Activated CD8-positive, alpha-beta memory T cell treated with anti-CD3 and anti-CD28 coated beads for 48 hours (primary cell): Measurements from ENCODE around the gene MAPK8.
"Not testable (repeated sequence)": the region's sequence is repeated elsewhere in the genome, so short reads cannot be mapped to it uniquely, and the experiment has no call there.

Experiments
- DNase-seq, 3 experiments: peaks; one replicate each; pipeline ENCODE4 v3.0.0-alpha.2; 2020; ENCODE audit warnings: low read depth in 2 of 3, low spot score in 2 of 3

MAPK8 gene

DNA sequence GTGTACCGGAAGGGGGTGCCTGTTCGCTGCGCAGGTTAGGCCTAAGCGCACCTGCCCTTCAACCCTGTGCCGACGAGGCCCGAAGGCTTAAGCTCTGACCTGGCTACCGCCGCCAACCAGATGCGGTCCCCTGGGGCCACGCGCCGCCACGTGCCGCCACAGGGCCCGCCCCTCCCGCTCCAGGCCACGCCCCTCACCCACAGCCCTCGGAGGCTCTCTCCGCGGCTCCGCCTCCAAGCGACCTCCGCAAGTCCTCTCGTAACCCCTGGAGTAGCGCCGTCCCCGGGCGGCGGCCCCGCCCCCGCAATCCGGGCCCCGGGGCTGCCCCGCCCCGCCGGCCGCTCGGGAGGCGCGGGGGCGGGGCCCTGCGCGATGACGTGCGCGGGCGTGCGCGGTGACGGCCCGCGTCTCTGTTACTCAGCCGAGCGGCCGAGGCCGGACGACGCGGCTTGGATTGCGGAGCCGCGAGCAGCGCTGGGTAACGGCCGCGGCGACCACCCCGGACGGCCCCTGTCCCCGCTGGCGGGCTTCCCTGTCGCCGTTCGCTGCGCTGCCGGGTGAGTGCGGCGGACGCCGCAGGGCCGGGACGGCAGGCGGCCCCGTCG lies at the start of gene MAPK8:
TSS of gene MAPK8 (plus strand) at position 413 of the 605 bp plus-strand sequence. CDS start 94,984 bp downstream, outside the sequence.
- DNase-seq: peak; percentile 75 to 85 (median 80)

DNA sequence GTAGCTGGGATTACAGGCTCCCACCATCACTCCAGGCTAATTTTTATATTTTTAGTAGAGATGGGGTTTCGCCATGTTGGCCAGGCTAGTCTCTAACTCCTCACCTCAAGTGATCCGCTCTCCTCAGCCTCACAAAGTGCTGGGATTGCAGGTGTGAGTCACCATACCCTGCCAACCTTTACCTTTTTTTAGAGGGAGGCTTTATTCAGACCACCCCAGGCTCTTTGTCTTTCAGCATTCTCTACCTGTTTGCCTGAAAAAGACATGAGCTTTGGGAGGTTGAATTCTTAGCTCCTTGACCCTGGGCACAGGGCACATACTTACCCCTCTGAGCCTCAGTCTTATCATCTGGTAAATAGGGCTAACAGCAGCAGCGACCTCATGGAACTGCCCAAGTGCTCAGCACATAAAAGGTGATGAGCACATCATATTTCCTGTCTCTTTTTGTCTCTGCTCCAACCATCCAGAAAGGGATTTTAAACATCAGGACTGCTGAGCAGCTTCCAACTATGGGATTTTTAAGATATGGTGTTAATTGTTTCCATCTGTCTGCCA lies 49.0 kb upstream of the MAPK8 start:
- DNase-seq: no peak

DNA sequence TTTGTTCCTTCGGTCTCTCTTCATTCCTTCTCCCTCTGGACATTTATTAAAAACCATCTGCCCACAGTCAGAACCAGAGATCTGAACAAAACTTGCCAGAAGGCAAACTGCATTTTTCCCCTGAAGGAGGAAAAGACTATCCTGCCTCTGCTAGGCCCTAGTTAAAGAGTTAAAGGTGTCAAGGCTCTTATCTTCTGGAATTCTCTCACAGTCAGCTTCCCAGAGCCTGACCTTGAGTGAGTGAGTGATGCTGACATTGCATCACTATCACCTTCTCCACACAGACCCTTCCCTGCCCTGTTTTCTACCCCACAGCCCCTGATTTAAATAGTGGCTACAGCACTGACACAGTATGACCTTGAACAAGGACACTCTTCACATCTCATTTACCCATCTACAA lies 48.4 kb upstream of the MAPK8 start:
- DNase-seq: no peak

DNA sequence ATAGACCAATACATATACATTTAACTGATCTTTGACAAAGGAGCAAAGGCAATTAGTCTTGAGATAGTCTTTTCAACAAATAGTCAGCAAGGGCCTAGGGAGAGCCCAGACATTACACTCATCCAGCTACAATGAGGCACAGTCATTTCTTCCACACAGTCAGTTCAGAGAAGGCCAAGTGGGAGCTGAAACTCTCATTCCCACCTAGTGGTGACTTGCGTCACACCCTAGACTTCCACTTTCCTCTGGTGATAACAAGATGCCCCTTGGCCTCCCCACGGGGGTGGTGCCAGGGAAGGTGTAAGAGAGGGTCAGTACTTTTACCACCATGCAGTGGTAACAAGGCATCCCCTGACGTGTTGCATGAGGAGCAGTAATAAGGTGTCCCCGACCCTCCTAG lies 39.9 kb upstream of the MAPK8 start:
- DNase-seq: no peak

DNA sequence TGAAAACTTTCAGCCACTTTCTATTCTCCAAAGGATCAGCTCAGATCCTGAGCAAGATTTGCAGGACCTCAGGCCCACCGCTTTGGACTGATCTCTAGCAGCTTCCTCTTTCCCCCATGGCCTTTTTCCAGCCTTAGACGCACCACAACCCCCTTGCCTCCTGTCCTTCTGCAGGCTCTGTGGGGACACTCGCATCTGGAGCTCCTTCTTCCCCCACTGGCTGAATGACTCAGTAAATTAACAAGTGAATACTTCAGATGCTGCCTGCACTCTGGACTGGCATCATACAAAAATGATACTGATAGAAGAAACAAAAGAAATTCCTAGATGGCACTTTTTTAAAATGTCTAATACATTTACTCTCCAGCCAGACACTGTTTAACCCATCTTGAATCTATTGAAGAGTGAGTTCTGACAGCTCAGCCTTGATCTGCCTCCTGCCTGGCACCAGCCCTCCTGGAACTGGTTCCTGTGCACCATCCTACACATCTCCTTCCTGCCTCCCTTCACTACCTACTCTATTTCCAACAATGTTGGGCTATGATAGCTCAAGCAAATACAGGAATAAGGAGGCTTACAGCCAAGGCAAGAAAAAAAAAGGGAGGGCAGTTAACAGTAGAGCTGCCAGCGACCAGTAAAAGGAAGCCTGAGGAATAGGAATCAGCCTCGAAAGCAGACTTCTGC lies 35.3 kb upstream of the MAPK8 start:
- no peak for DNase-seq

DNA sequence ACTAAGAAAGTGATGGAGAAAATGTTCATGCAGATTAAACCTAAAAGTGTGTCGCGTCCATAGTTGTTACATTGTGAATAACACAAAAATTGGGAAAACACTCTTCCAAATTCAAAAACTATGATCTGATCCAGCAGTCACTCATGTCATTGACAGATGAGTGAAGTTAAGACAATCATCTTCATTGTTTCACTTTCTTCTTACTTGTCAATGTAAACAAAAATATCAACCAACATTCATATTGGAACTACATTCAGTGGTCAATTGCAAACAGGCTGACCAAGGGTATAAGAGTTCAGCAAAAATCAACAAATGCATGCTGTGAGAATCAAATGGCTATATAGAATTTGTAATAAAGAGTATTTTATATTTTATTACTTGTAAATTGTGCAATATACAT lies 33.8 kb upstream of the MAPK8 start:
- no peak for DNase-seq

DNA sequence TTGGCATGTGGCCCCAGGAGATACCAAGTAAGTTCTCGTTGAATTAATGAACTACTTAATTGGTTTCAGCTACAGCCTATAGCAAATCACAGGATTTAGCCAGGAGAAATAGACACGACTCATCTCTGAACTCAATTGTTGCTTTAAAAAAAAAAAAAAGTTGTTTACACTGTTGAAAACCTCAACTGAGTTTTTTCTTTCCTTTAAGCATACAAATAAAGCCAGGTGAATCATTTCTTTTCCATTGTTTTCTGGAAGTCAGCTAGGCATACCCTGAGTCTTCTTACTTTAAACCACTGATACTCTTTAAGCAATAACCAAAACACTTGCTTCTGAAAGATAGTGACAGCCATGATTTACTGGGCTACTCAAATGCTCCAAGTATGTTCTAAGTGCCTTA lies 32.7 kb upstream of the MAPK8 start:
- no peak for DNase-seq

DNA sequence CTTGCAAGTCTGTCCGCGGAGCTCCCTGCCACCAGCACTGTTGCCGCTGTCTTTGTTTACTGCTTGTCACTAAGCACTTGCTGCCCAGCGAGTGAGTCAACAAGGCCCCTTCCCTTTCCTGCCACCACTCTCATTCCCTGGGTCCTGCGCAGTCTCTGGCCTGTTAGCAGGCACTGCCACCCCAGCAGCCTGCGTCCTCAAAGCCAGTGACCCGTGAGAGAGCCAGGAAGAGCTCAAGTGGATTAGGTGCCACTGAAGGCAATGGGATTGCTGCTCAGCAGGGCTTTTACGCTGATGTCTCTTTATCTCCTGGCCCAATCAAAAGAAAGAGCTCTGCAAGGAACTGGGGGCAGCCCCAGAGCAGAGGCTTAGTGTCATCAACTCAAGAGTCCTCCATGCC lies 31.8 kb upstream of the MAPK8 start, which contains the start of gene FRMPD2:
TSS of gene FRMPD2 (minus strand) at position 61 of the 400 bp plus-strand sequence. CDS start 129 bp downstream, outside the sequence.
- no peak for DNase-seq

DNA sequence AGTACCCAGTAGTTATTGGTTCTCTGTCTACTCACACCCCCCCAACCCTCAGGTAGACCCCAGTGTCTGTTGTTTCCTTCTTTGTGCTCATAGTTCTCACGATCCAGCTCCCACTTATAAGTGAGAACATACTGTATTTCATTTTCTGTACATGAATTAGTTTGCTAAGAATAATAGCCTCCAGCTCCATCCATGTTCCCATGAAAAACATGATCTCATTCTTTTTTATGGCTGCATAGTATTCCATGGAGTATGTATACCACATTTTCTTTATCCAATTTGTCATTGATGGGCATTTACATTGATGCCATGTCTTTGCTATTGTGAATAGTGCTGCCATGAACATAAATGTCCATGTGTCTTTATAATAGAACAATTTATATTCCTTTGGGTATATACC lies 29.4 kb upstream of the MAPK8 start:
- no peak for DNase-seq

DNA sequence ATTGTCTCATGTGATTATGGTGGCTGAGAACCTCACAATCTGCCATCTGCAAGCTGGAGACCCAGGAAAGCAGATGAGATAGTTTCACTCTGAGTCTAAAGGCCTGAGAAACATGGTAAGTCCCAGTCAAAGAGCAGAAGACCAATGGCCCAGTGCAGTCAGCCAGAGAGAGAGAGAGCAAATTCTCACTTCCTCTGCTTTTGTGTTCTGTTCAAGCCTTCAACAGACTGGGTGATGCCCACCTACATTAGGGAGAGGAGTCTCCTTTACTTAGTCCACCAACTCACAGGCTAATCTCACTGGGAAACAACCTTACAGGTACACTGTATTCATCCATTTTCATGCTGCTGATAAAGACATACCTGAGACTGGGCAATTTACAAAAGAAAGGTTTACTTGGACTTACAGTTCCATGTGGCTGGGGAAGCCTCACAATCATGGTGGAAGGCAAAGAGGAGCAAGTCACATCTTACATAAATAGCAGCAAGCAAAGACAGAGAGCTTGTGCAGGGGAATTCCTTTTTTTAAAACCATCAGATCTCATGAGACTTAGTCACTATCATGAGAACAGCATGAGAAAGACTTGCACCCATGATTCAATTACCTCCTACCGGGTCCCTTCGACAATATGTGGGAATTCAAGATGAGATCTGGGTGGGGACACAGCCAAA lies 27.3 kb upstream of the MAPK8 start:
- DNase-seq: no peak

DNA sequence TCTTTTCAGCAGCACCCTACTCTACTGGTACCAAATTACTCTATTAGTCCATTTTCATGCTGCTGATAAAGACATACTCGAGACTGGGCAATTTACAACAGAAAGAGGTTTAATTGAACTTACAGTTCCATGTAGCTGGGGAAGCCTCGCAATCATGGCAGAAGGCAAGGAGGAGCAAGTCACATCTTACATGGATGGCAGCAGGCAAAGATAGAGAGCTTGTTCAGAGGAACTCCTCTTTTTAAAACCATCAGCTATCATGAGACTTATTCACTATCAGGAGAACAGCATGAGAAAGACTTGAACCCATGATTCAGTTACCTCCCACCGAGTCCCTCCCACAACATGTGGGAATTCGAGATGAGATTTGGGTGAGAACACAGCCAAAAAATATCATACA lies 24.8 kb upstream of the MAPK8 start:
- DNase-seq: not testable (repeated sequence)

DNA sequence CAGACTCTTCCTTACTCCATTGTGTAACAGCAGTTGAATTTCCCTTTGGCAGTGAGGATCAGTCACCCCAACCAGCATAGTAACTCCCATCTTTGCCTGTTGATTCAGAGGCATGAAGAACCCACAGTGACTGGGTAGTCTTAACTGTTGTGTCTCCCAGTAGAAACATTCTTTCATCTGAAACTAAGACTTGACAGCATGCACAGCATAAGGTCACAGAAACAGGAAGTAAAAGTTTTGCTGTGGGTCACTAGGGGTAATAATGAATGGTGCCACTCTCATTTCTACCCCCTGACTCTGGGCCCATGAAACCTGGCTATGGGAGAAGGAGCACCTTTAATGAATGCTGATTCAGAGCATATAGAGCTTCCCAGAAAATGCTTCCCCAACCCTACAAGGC lies 23.6 kb upstream of the MAPK8 start:
- no peak for DNase-seq

DNA sequence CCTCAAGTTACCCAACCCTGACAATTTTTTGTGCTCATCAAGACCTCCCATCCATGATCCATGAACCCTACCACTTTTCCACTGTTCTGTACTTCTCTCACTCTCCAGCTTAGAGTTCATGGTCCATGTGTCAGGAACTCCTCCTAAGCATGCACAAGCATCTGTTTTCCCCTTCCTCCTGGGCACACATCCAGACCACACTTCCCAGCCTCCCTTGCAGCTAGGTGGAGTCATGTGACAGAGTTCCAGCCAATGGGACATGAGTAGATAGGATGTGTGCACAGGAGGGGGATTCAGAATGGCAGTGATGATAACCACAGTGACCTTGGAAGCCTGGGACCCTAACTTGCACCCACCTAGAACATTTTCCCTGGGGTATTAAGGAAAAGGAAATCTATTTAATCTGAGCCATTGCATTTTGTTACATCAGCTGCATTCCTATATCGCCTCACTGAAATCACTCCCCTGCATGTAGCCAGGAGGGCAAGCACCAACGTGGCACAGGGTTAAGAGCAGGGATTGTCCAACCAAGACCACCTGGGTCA lies 22.4 kb upstream of the MAPK8 start:
- DNase-seq: no peak

DNA sequence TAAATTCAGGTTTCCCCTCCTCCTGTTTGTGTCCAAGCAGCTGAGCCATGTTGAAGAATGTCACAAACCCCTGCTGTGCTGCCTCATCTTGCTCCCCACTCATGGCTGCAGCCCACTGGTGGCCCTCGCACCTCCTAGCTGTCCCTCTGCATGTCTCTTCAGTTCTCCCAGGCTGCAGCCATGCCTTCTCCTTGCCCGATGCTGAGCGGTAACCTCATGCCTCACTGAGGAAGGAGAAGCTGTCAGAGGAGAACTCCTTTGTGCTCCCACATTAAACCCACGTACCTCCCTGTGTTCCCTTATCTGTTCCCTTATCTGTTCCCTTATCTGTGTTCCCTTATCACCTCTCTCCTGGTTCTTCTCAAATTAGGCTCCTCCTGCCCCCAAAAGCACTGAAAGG lies 21.7 kb upstream of the MAPK8 start:
- no peak for DNase-seq

DNA sequence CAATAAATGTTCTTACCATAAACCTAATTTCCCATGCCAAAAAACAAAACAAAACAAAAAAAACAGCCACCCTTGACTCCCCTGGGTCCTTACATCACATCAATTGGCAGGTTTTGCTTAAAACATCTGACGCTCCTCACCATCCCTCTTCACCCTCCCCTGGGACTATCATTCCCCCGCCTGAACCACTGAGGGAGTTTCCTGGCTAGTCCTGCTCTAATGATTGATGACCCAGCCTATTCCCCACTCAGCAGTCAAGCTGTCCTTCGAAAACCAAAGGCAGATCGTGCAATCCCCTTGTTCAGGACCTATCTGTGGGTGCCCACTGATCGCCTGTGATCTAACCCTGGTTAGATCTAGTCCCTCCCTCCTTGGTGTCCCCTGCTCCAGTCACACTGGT lies 20.8 kb upstream of the MAPK8 start:
- DNase-seq: no peak

DNA sequence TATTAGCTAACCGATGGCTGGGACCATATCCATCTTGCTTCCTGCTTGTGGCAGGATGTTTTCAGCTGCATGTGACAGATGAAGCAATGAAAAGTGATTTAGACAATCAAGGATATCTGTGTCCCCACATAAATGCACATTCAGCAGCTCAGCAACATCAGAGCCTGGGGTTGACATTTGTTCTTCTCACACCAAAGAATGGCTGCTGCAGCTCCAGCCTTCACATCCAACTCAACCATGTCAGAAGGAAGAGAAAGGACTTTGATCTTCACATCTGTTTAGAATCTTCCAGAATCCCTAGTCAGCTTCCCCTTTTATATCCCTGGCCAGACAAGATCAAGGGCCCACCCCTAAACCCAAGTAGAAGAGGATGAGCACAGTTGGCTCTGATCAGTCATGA lies 20.1 kb upstream of the MAPK8 start:
- DNase-seq: no peak

DNA sequence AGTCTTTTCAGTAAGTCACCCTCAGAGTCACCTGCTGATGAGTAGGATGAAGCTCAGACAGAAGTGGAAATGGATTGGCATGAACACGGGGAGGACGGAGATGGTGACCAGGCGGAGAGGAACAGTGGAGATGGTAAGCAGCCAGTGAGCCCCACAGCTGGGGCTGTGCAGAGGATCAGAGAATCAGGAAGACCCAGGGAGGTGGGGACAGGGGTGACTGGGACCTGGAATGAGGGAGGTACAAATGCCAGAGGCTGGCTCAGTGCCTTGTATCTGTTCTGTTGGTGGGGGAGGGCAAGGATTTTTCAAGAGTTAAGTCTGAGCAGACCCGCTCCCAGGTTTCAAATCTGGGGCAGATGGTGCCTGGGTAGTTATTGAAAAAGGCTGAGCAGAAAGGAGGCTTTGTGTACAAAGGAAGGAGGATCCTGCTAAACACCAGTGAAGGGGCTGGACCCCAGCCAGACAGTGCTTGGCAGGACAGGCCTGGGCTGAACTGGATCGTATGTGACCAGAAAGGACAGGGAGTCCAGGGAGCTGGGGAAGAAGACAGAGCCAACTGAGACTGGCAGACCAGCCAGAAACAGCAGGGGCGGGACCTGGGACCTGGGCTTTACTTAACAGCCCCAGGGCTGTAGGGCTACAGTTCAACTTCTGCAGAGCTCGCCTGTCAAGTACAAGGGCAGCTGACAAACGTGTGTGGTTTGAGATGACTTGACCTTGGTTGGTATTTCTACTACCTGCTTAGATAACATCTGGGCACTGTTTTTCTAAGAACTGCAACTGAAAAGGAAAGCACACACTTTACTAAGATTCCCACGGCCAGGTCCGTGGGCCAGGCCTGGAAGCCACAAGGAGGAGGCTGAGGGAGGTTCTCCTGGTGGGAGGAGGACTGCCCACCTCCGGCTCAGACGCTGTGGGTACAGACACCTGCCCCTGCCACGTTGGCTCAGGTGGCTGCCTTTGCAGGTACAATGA lies 18.8 kb upstream of the MAPK8 start:
- no peak for DNase-seq

DNA sequence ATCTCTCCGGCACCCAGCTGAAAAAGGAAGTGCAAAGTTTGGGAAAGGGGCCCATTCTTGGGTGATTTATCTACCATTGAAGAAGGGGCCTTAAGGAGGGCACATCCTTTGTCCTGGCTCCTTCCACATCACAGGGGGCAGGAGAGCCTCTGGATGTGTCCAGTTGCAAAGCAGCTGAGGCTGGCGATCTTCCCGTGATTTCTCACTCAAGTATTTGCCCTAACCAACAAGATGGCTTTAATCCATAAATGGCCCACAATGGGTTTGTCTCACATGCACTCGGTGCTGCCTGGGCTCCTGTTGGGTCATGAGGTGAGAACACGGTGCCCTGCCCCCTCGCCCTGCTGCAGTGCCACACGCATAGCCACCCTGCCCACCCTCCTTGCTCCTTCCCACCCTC lies 17.8 kb upstream of the MAPK8 start:
- no peak for DNase-seq

DNA sequence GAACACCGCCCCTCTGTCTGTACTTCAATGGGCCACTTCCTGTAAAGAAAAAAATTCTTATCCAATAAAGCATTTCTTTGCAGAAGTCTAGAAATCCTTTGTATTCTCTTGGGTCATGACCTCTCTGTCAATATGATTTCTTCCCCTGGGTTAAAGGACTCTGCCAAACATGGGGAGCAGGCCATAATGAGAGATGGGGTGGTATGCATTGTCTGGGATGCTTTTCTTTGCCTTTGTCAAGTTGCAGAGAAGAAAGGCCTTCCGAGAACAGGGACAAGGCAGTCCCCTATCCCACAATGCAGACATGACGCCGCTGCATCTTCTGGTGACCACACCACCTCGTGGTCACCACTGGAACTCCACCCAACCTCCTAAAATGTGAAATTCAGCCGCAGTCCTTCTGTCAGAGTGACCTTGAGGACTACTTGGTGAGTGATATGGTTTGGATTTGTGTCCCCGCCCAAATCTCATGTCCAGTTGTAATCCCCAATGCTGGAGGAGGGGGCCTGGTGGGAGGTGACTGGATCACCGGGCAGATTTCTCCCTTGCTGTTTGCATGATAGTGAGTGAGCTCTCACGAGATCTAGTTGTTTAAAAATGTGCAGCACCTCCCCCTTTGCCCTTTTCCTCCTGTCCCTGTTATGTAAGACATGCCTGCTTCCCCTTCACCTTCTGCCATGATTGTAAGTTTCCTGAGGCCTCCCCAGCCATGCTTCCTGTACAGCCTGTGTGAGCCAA lies 16.8 kb upstream of the MAPK8 start:
- peak in 2 of 3 experiments; percentile 6 to 9 for DNase-seq

DNA sequence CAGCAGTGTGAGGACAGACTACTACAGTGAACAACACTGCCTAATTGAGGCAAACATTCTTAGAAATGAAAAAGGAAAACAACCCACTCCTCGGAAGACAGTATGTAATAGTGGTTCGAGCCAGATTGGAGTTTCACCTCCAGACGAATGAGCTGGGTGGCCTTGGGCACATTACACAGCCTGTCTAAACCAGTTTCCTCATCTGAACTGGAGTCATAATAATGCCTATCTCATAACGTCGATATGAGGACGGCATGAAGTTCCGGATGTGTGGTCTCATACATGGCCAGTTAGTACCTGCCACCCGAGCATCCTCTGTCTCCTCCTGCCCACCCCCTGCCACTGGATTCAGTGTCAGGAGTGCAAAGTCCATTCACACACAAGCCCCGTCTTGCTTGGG lies 16.2 kb upstream of the MAPK8 start:
- no peak for DNase-seq
